A549 treated with AZD9567 at 1 μM for 4 hours (cell line): Measurements from ENCODE around the gene POLR2C. TPM values are rescaled to one million over a fixed set of nuclear protein-coding genes. Genes with fewer than 3 reads are reported as not detected.

ENCODE experiments used
- total RNA-seq: library from RNA; stranded (reverse); fragments of 200-300 nt; extraction: Qiagen RNA extraction; gene quantifications from 5 replicates; pipeline ENCODE4 v1.2.3, GENCODE V29; 2022; ENCODE audit not compliant: insufficient read depth

The POLR2C gene
- 107 to 180 TPM (median 110 TPM) in 5 replicates for total RNA-seq

GRCh38 chr16:57462209-57462977 lies at the start of gene POLR2C:
Gene POLR2C (plus strand): TSS chr16:57462679. CDS start chr16:57462725, 46 bp downstream.

GRCh38 chr16:57447186-57447962 lies 15.1 kb upstream of the POLR2C start, which contains the start of the genes CIAPIN1 and COQ9:
Gene CIAPIN1 (minus strand): TSS chr16:57447385. CDS start chr16:57440928, 6,457 bp downstream.
Gene COQ9 (plus strand): TSS chr16:57447479. CDS start chr16:57447506, 27 bp downstream.

DNA sequence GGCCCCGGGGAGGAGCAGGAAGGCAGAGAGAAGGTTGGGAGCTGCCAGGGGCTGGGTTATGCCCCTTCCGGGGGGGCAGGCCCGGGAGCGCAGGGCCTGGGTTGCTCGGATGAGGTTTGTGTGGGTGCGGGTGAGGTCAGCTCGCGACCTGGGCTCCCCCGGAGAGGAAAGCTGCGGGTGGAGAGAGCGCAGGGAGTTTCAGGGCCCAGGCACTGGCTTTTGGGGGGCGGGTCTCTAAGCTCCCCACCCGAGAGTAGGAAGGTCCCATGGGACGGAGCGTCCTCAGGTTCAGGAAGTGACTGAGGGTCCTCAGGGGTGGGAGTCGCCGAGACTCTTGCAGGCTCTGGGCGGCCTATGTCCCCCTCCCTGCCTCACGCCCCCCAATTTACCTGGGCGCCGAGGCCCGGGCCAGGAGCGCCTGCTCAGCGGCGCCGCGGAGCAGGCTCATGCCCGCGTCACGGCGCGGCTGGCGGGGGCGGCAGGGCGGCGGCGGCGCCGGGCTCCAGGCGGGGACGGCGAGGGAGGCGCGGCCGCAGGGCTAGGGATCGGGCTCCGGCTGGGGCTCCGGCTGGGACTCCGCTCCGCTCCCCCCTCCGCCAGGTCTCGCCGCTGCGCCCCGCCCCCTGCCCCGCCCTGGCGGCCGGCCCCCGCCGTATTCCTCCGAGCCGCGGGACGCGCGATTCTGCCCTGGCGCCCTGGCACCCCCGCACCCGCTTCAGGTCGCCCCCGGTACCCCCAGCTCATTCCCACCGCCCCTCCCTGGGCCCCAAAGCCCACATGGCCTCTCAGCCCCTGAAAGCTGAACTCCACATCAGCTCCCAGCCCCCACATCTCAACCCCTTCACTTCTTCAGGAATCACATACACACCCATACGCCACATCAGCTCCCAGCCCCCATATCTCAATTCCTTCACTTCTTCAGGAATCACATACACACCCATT lies 23.7 kb downstream of the POLR2C start, which contains the start of gene DOK4:
Gene DOK4, minus strand, starts transcription at position 578 of the 942 bp plus-strand sequence. CDS start 6,986 bp downstream, outside the sequence.

Other genes with a start within 250 kb of the POLR2C start
- gene ARL2BP, start 217.4 kb upstream of the POLR2C start, total RNA-seq = 71.4 to 80.8 TPM (median 77.2 TPM) in 5 replicates
- gene PLLP, start 178.0 kb upstream of the POLR2C start, total RNA-seq = 1.2 to 2.0 TPM (median 1.5 TPM) in 5 replicates
- 0.03 to 0.05 TPM (median 0.05 TPM) in 4 of 5 replicates, not detected in the other for gene CCL22, start 103.9 kb upstream of the POLR2C start, total RNA-seq
- 0.10 to 0.42 TPM (median 0.15 TPM) in 4 of 5 replicates, not detected in the other for gene CX3CL1, start 90.2 kb upstream of the POLR2C start, total RNA-seq
- gene CCL17, start 57.9 kb upstream of the POLR2C start, total RNA-seq = not detected in 5 replicates
- gene CIAPIN1, start 15.3 kb upstream of the POLR2C start, total RNA-seq = 71.9 to 141 TPM (median 75.6 TPM) in 5 replicates
- gene COQ9, start 15.2 kb upstream of the POLR2C start, total RNA-seq = 44.3 to 53.5 TPM (median 52.4 TPM) in 5 replicates
- 22.9 to 33.3 TPM (median 32.2 TPM) in 5 replicates for gene DOK4, start 23.8 kb downstream of the POLR2C start, total RNA-seq
- gene CCDC102A, start 73.9 kb downstream of the POLR2C start, total RNA-seq = 6.3 to 7.0 TPM (median 6.9 TPM) in 4 of 5 replicates, not detected in the other
- 0.02 to 0.03 TPM in 2 of 5 replicates, not detected in the others for gene ADGRG5, start 80.0 kb downstream of the POLR2C start, total RNA-seq
- 127 to 176 TPM (median 155 TPM) in 5 replicates for gene ADGRG1, start 166.0 kb downstream of the POLR2C start, total RNA-seq
- gene ADGRG3, start 205.6 kb downstream of the POLR2C start, total RNA-seq = 0.40 to 0.71 TPM (median 0.54 TPM) in 5 replicates
- 0.07 to 0.12 TPM (median 0.10 TPM) in 4 of 5 replicates, not detected in the other for gene DRC7, start 232.1 kb downstream of the POLR2C start, total RNA-seq